H1 (cell line): ENCODE data around the gene TELO2. TPM values are rescaled to one million over a fixed set of nuclear protein-coding genes. Genes with fewer than 3 reads are reported as not detected.

ENCODE experiments used
- CTCF ChIA-PET: fragments of 300-600 bp; sonication (Branson Sonifier 250); formaldehyde crosslinking; loops from one replicate; lab custom pipeline; 2021; ENCODE audit not compliant: partially characterized antibody; lab: Charles Lee
- POLR2A ChIA-PET: fragments of 300-600 bp; sonication (Branson Sonifier 250); formaldehyde crosslinking; loops from one replicate; lab custom pipeline; 2021; ENCODE audit warnings: inconsistent platforms; ENCODE audit not compliant: partially characterized antibody; lab: Charles Lee
- DNase-seq, 2 experiments: peaks; one replicate each; pipeline versions ENCODE4 v3.0.0 to v3.0.0-alpha.2; 2010 to 2022; ENCODE audit warnings: low spot score in 2 of 2, low read depth in 1 of 2, mixed read lengths in 1 of 2
- FAIRE-seq: peaks from 2 replicates; lab custom pipeline; 2011; peaks lifted over from hg19 to GRCh38; lab: Jason Lieb, UNC
- H2AFZ ChIP-seq: 2 replicates; pipeline ENCODE4 v1.8.1; 2012; ENCODE audit warnings: low read length, inconsistent platforms
- H2AK5ac ChIP-seq: 2 replicates; pipeline ENCODE4 v1.6.1; 2013; ENCODE audit warnings: low read depth, low read length
- H2BK120ac ChIP-seq: replicated peaks from 2 replicates; pipeline ENCODE3; 2013; ENCODE audit warnings: low read depth, low read length, inconsistent platforms
- H2BK12ac ChIP-seq: 2 replicates; pipeline ENCODE4 v1.6.1; 2013; ENCODE audit warnings: low read depth, low read length
- H2BK15ac ChIP-seq: 2 replicates; pipeline ENCODE4 v1.6.1; 2013; ENCODE audit warnings: low read length
- H2BK20ac ChIP-seq: 2 replicates; pipeline ENCODE4 v1.6.1; 2013; ENCODE audit warnings: low read length
- H2BK5ac ChIP-seq: 2 replicates; pipeline ENCODE4 v1.6.1; 2013; ENCODE audit warnings: low read depth, low read length
- H3K14ac ChIP-seq: 2 replicates; pipeline ENCODE4 v1.6.1; 2013; ENCODE audit warnings: inconsistent platforms; ENCODE audit not compliant: insufficient read length
- H3K18ac ChIP-seq: 2 replicates; pipeline ENCODE4 v1.6.1; 2013; ENCODE audit warnings: low read length; ENCODE audit errors: extremely low read depth
- H3K23ac ChIP-seq: 2 replicates; pipeline ENCODE4 v1.6.1; 2013; ENCODE audit warnings: inconsistent platforms; ENCODE audit not compliant: insufficient read length
- H3K23me2 ChIP-seq: 2 replicates; pipeline ENCODE4 v1.6.1; 2013; ENCODE audit warnings: low read depth, low read length
- H3K27ac ChIP-seq: 2 replicates; pipeline ENCODE4 v1.6.1; 2011; ENCODE audit warnings: low read depth, low read length, inconsistent platforms
- H3K27me3 ChIP-seq, 4 experiments: replicated peaks in 1 of 4; 1 replicate in 1 of 4; 2 replicates in 3 of 4; pipeline versions ENCODE4 v1.6.1 to v1.8.1; 2011 to 2013; ENCODE audit warnings: low read length in 3 of 4, mild to moderate bottlenecking in 3 of 4, inconsistent platforms in 2 of 4, mixed read lengths in 2 of 4, moderate library complexity in 1 of 4; ENCODE audit not compliant: control insufficient read depth in 3 of 4, insufficient read depth in 3 of 4; ENCODE audit errors: extremely low read depth in 1 of 4
- H3K36me3 ChIP-seq, 4 experiments: 2 replicates each; pipeline versions ENCODE4 v1.6.1 to v1.8.1; 2011 to 2013; ENCODE audit warnings: mild to moderate bottlenecking in 4 of 4, low read length in 3 of 4, moderate library complexity in 2 of 4, control low read depth in 1 of 4, inconsistent platforms in 1 of 4; ENCODE audit not compliant: insufficient read depth in 4 of 4, control insufficient read depth in 2 of 4
- H3K4ac ChIP-seq: replicated peaks from 2 replicates; pipeline ENCODE3; 2013; ENCODE audit warnings: low read length, low read depth, mixed read lengths, inconsistent platforms; ENCODE audit not compliant: insufficient read length
- H3K4me1 ChIP-seq, 4 experiments: replicated peaks in 1 of 4; 1 replicate in 1 of 4; 2 replicates in 3 of 4; pipeline versions ENCODE4 v1.6.1 to v1.8.1; 2011 to 2013; ENCODE audit warnings: low read length in 3 of 4, inconsistent platforms in 2 of 4, mixed read lengths in 1 of 4; ENCODE audit not compliant: insufficient read depth in 4 of 4, control insufficient read depth in 3 of 4
- H3K4me2 ChIP-seq, 2 experiments: 2 replicates each; pipeline versions ENCODE4 v1.6.1 to v1.8.1; 2011 to 2013; ENCODE audit warnings: low read depth in 2 of 2, low read length in 2 of 2, control low read depth in 1 of 2, inconsistent platforms in 1 of 2, mild to moderate bottlenecking in 1 of 2; ENCODE audit not compliant: insufficient read depth in 1 of 2
- H3K4me3 ChIP-seq, 4 experiments: fragments of 200-600, 300-600 bp in 1 of 4; sonication (generic), shearing (Covaris generic), sonication (Bioruptor Twin) in 1 of 4; 2 replicates each; pipeline versions ENCODE4 v1.5.1 to v1.8.1; 2011 to 2016; ENCODE audit warnings: low read length in 4 of 4, low read depth in 3 of 4, control low read depth in 2 of 4, inconsistent platforms in 2 of 4, mild to moderate bottlenecking in 2 of 4, mixed read lengths in 1 of 4, moderate library complexity in 1 of 4; ENCODE audit not compliant: insufficient read depth in 2 of 4; ENCODE audit errors: extremely low read depth in 1 of 4
- H3K56ac ChIP-seq: replicated peaks from 2 replicates; pipeline ENCODE3; 2013; ENCODE audit warnings: low read depth, mild to moderate bottlenecking, mixed read lengths, low read length, inconsistent platforms; ENCODE audit not compliant: insufficient read length
- H3K79me1 ChIP-seq: 2 replicates; pipeline ENCODE4 v1.6.1; 2013; ENCODE audit warnings: low read depth, low read length, control low read depth
- H3K79me2 ChIP-seq, 2 experiments: 2 replicates each; pipeline versions ENCODE4 v1.6.1 to v1.8.1; 2012 to 2013; ENCODE audit warnings: low read length in 2 of 2, mild to moderate bottlenecking in 2 of 2, inconsistent platforms in 1 of 2; ENCODE audit not compliant: insufficient read depth in 2 of 2, control insufficient read depth in 1 of 2
- H3K9ac ChIP-seq, 4 experiments: replicated peaks in 1 of 4; 1 replicate in 1 of 4; 2 replicates in 3 of 4; pipeline versions ENCODE4 v1.6.1 to v1.8.1; 2011 to 2013; ENCODE audit warnings: low read depth in 3 of 4, low read length in 3 of 4, control low read depth in 2 of 4, mild to moderate bottlenecking in 2 of 4, moderate library complexity in 2 of 4, inconsistent platforms in 1 of 4; ENCODE audit errors: extremely low read depth in 1 of 4
- H3K9me3 ChIP-seq, 2 experiments: 2 replicates each; pipeline versions ENCODE4 v1.6.1 to v1.8.1; 2012 to 2013; ENCODE audit warnings: mild to moderate bottlenecking in 2 of 2, moderate library complexity in 2 of 2, control low read depth in 1 of 2, inconsistent platforms in 1 of 2, low read depth in 1 of 2, low read length in 1 of 2, mixed read lengths in 1 of 2; ENCODE audit not compliant: insufficient read depth in 2 of 2
- H4K20me1 ChIP-seq, 2 experiments: replicated peaks in 1 of 2; 2 replicates each; pipeline versions ENCODE3 to v1.8.1; 2011 to 2013; ENCODE audit warnings: inconsistent platforms in 2 of 2, low read length in 2 of 2, mild to moderate bottlenecking in 1 of 2; ENCODE audit not compliant: insufficient read depth in 2 of 2, control insufficient read depth in 1 of 2
- H4K5ac ChIP-seq: 2 replicates; pipeline ENCODE4 v1.6.1; 2013; ENCODE audit warnings: low read length, low read depth, mixed read lengths, inconsistent platforms; ENCODE audit not compliant: insufficient read length
- H4K8ac ChIP-seq: 2 replicates; pipeline ENCODE4 v1.8.0; 2013; ENCODE audit warnings: mild to moderate bottlenecking, moderate library complexity, low read length, inconsistent platforms; ENCODE audit not compliant: insufficient read depth; ENCODE audit errors: extremely low read depth
- H4K91ac ChIP-seq: replicated peaks from 2 replicates; pipeline ENCODE3; 2013; ENCODE audit warnings: low read length, mixed read lengths, inconsistent platforms; ENCODE audit not compliant: insufficient read length
- E2F6 ChIP-seq: IDR thresholded peaks from 2 replicates; pipeline ENCODE4 v1.6.1; 2012; ENCODE audit warnings: inconsistent platforms
- PHF8 ChIP-seq: fragments of 200-600 bp; sonication (generic); conservative IDR thresholded peaks from 2 replicates; pipeline ENCODE4 v1.7.1; 2012; ENCODE audit warnings: low read depth, mild to moderate bottlenecking, inconsistent platforms, low read length, moderate library complexity
- POLR2AphosphoS5 ChIP-seq: IDR thresholded peaks from 2 replicates; pipeline ENCODE4 v1.6.1; 2011; ENCODE audit warnings: low read depth, low read length
- SIX5 ChIP-seq: IDR thresholded peaks from 2 replicates; pipeline ENCODE4 v1.6.1; 2011; ENCODE audit warnings: mild to moderate bottlenecking, low read depth, low read length
- SRF ChIP-seq: IDR thresholded peaks from 2 replicates; pipeline ENCODE4 v1.6.1; 2011; ENCODE audit warnings: mild to moderate bottlenecking, low read depth, low read length, moderate library complexity
- TAF7 ChIP-seq: optimal IDR thresholded peaks from 2 replicates; pipeline ENCODE3; 2011; ENCODE audit warnings: low read depth, mild to moderate bottlenecking, inconsistent platforms, low read length, moderate library complexity, borderline replicate concordance
- TBP ChIP-seq: IDR thresholded peaks from 2 replicates; pipeline ENCODE4 v1.6.1; 2011; ENCODE audit warnings: low read depth, low read length, improper control_type of control experiment
- WGBS, 2 experiments: shearing (Covaris generic) in 1 of 2; methylation state at CpG; one replicate each; pipeline versions ENCODE4 v1.1.6 to v1.1.7; 2013 to 2015; ENCODE audit warnings: low lambda C conversion rate in 2 of 2, mixed read lengths in 2 of 2, inconsistent platforms in 1 of 2, low coverage in 1 of 2, missing lambda C conversion rate in 1 of 2; ENCODE audit not compliant: insufficient replicate concordance in 2 of 2, insufficient coverage in 1 of 2, insufficient read length in 1 of 2; ENCODE audit errors: extremely low coverage in 1 of 2, missing lambda C conversion rate in 1 of 2; 5-methylcytosine and 5-hydroxymethylcytosine counted together
- long read RNA-seq, 2 experiments: library from RNA in 1 of 2; library from capped mRNA in 1 of 2; stranded (forward); transcript quantifications; one replicate each; pipeline ENCODE4 v2.0.0, GENCODE V29; 2021; ENCODE audit warnings: inconsistent platforms in 1 of 2
- polyA minus RNA-seq, 3 experiments: library from RNA; depleted of rRNA, polyadenylated mRNA; stranded (reverse); fragments of >200 nt; gene quantifications; 1 replicate in 2 of 3; 2 replicates in 1 of 3; pipeline ENCODE4 v1.2.3, GENCODE V29; 2011
- polyA plus RNA-seq, 7 experiments: library from polyadenylated mRNA; depleted of rRNA in 3 of 7; stranded (reverse) in 5 of 7; unstranded in 2 of 7; fragments of >200 nt in 5 of 7; fragments of 200-250 nt in 2 of 7; gene quantifications; 1 replicate in 5 of 7; 2 replicates in 1 of 7; 4 replicates in 1 of 7; pipeline versions ENCODE4 v1.2.1 to v1.2.3, GENCODE V29; 2011 to 2013; ENCODE audit warnings: missing spikeins in 2 of 7, mixed read lengths in 2 of 7
- total RNA-seq: library from RNA; stranded (reverse); fragmentation: NEBNext Ultra II Directional; extraction: Animal tissue kit (Norgen Biotek cat#: 25700); gene quantifications from 2 replicates; pipeline ENCODE4 v1.2.1, GENCODE V29; 2021

The TELO2 gene
- total RNA-seq (64.8 and 66.4 TPM in 2 replicates), polyA plus RNA-seq (2011; rRNA removed) (39.3 and 72.9 TPM in 2 replicates), polyA minus RNA-seq (2011; rRNA and poly(A)+ RNA removed) (12.1 and 13.9 TPM in 2 replicates)
- 61.2 TPM for polyA plus RNA-seq (2011; cell fraction: cytosol; rRNA removed)
- polyA plus RNA-seq (2011; cell fraction: nucleus; rRNA removed) = 382 TPM
- polyA plus RNA-seq (2012, experiment 1 of 2) = 39.6 to 74.2 TPM (median 66.1 TPM) in 4 replicates
- polyA plus RNA-seq (2012, experiment 2 of 2) = 42.5 TPM
- 37.6 TPM for polyA plus RNA-seq (2013, experiment 1 of 2)
- polyA plus RNA-seq (2013, experiment 2 of 2) = 33.1 TPM
- polyA minus RNA-seq (2011; cell fraction: cytosol; rRNA and poly(A)+ RNA removed) = 34.6 TPM
- 65.3 TPM for polyA minus RNA-seq (2011; cell fraction: nucleus; rRNA and poly(A)+ RNA removed)
- long read RNA-seq, experiment 1, partial matches to known transcripts = 27 of 33 reads
- long read RNA-seq, experiment 1, other reads (novel, unspliced or antisense) = 6 of 33 reads
- long read RNA-seq, experiment 2, partial matches to known transcripts = 10 of 11 reads
- long read RNA-seq, experiment 2, other reads (novel, unspliced or antisense) = 1 of 11 reads

- H2BK5ac ChIP-seq = peak within 1 kb of the TSS; percentile 40; the same call in 1 of the 2 replicates
- H3K14ac ChIP-seq = no peak within 1 kb of the TSS
- POLR2A ChIA-PET = interaction anchor here (0.6 to 16.8 kb wide), 11 partner anchors 10 to 185 kb away, joined by 3 to 175 read pairs (median 5); partner anchors contain the start of genes CCDC154 and JPT2
- peak within 1 kb of the TSS; percentile 72 for H4K91ac ChIP-seq
- peak within 1 kb of the TSS; percentile 87 to 94 (median 92) for H3K9ac ChIP-seq
- FAIRE-seq (peak; percentile 68), DNase-seq (peak; percentile 23 to 91)
- peak within 1 kb of the TSS; percentile 90 to 96 for H3K4me2 ChIP-seq
- peaks cover 0 to 8% (median 5%) of the 10 kb centered on the region in 4 experiments; a peak in 4 of 7 replicates for H3K4me1 ChIP-seq
- H2BK15ac ChIP-seq = no peak within 1 kb of the TSS
- H3K27ac ChIP-seq = peak within 1 kb of the TSS; percentile 97
- H3K36me3 ChIP-seq = peaks cover 11 to 32% (median 18%) of the 10 kb centered on the region in 4 experiments
- H4K20me1 ChIP-seq = peaks cover 3% of the 10 kb centered on the region in 2 experiments
- peak within 1 kb of the TSS; percentile 22 for H2BK12ac ChIP-seq
- peak within 1 kb of the TSS; percentile 79 for H4K5ac ChIP-seq
- peak within 1 kb of the TSS; percentile 86 to 93 (median 90) for H3K4me3 ChIP-seq
- no peak within 1 kb of the TSS for H3K23ac ChIP-seq
- H3K56ac ChIP-seq = peak within 1 kb of the TSS; percentile 75
- H2AK5ac ChIP-seq = peak within 1 kb of the TSS; percentile 34; the same call in 1 of the 2 replicates
- WGBS, 2 experiments = 6% methylated on average over 22 of the region's 89 CpGs; no CpG with 5 or more reads in 1 of the 2 experiments
- H3K23me2 ChIP-seq = peaks cover 9% of the 10 kb centered on the region
- H2BK20ac ChIP-seq = no peak within 1 kb of the TSS
- peak within 1 kb of the TSS; percentile 96 for H2AFZ ChIP-seq
- no peaks in the 10 kb centered on the region for H3K27me3 ChIP-seq
- H3K4ac ChIP-seq = peak within 1 kb of the TSS; percentile 60
- CTCF ChIA-PET = interaction anchor here (0.5 to 2.2 kb wide), 8 partner anchors 10 to 1170 kb away, joined by 3 to 7 read pairs (median 3); no protein-coding TSS in a partner anchor
- peaks cover 3% of the 10 kb centered on the region for H3K79me1 ChIP-seq
- no peaks in the 10 kb centered on the region for H3K9me3 ChIP-seq
- peaks cover 0 to 12% of the 10 kb centered on the region in 2 experiments; a peak in 1 of 4 replicates for H3K79me2 ChIP-seq
- no peak within 1 kb of the TSS; the same call in 1 of the 2 replicates for H3K18ac ChIP-seq
- H4K8ac ChIP-seq = peak within 1 kb of the TSS; percentile 98
- no peak within 1 kb of the TSS for H2BK120ac ChIP-seq
- TF ChIP-seq TAF7 = peak; percentile 80
- no peak for TF ChIP-seq SRF
- peak; percentile 86 for TF ChIP-seq PHF8
- peak; percentile 84 for TF ChIP-seq E2F6
- peak; percentile 66 for TF ChIP-seq TBP
- TF ChIP-seq POLR2AphosphoS5 = peak; percentile 75
- no peak for TF ChIP-seq SIX5
These were observed at the start of gene TELO2 for GRCh38 chr16:1492923-1493745. TSS of gene TELO2 (plus strand) at chr16:1493360. CDS start at chr16:1494282, 922 bp downstream.
